IMR-90 (cell line): ENCODE measurements around the gene KEAP1. TPM values are rescaled to one million over a fixed set of nuclear protein-coding genes. Genes with fewer than 3 reads are reported as not detected.
A peak's percentile ranks its signal among the peaks of the same experiment; 100 is the strongest.

ENCODE experiments used
- ATAC-seq: fragments of 200-7000 bp; cut with Tn5 transposase; 2 replicates; pipeline ENCODE4 v1.9.1; 2020; ENCODE audit warnings: low read depth, mild to moderate bottlenecking, moderate library complexity
- BruUV-seq: library from RNA; stranded (reverse); fragments of 400-500 nt; replicated peaks from 2 replicates; lab custom pipeline; 2021; lab: Mats Ljungman, UMichigan
- CTCF ChIA-PET: fragments of 300-600 bp; formaldehyde crosslinking; extraction: SDS; loops from one replicate; lab custom pipeline; 2021; ENCODE audit warnings: antibody characterized with exemption; lab: Yijun Ruan, JAX
- POLR2A ChIA-PET: fragments of 300-600 bp; sonication (Branson Sonifier 250); formaldehyde crosslinking; loops from one replicate; lab custom pipeline; 2022; ENCODE audit warnings: antibody characterized with exemption; ENCODE audit not compliant: unreplicated experiment; lab: Charles Lee
- DNase-seq: peaks from one replicate; pipeline ENCODE4 v3.0.0; 2013
- H2AFZ ChIP-seq: replicated peaks from 2 replicates; pipeline ENCODE3; 2013; ENCODE audit warnings: low read length, mild to moderate bottlenecking; ENCODE audit not compliant: poor library complexity
- H2AK5ac ChIP-seq: 2 replicates; pipeline ENCODE4 v1.6.1; 2013; ENCODE audit warnings: low read depth, low read length, inconsistent platforms
- H2AK9ac ChIP-seq: replicated peaks from 2 replicates; pipeline ENCODE3; 2013; ENCODE audit warnings: mild to moderate bottlenecking, low read depth, low read length, moderate library complexity; ENCODE audit not compliant: poor library complexity
- H2BK120ac ChIP-seq: 2 replicates; pipeline ENCODE4 v1.6.1; 2013; ENCODE audit warnings: low read depth, low read length, inconsistent platforms
- H2BK15ac ChIP-seq: 3 replicates; pipeline ENCODE4 v1.6.1; 2013; ENCODE audit warnings: low read depth, low read length, inconsistent platforms
- H2BK20ac ChIP-seq: 2 replicates; pipeline ENCODE4 v1.6.1; 2013; ENCODE audit warnings: low read depth, mild to moderate bottlenecking, inconsistent platforms, low read length, moderate library complexity
- H2BK5ac ChIP-seq: 2 replicates; pipeline ENCODE4 v1.6.1; 2013; ENCODE audit warnings: mild to moderate bottlenecking, low read depth, low read length, inconsistent platforms; ENCODE audit not compliant: poor library complexity, severe bottlenecking
- H3K14ac ChIP-seq: replicated peaks from 2 replicates; pipeline ENCODE4 v1.6.1; 2013; ENCODE audit warnings: low read depth, low read length, inconsistent platforms
- H3K18ac ChIP-seq: 2 replicates; pipeline ENCODE4 v1.6.1; 2013; ENCODE audit warnings: low read depth, low read length, control low read depth
- H3K23ac ChIP-seq: 2 replicates; pipeline ENCODE4 v1.6.1; 2013; ENCODE audit warnings: low read depth, low read length, inconsistent platforms
- H3K27ac ChIP-seq: 2 replicates; pipeline ENCODE4 v1.5.1; 2013; ENCODE audit warnings: mild to moderate bottlenecking, control low read depth, low read length; ENCODE audit not compliant: insufficient read depth
- H3K27me3 ChIP-seq: 2 replicates; pipeline ENCODE4 v1.6.1; 2013; ENCODE audit warnings: low read length; ENCODE audit not compliant: control insufficient read depth, insufficient read depth
- H3K36me3 ChIP-seq: 2 replicates; pipeline ENCODE4 v1.6.1; 2013; ENCODE audit warnings: low read length, mixed read lengths; ENCODE audit not compliant: control insufficient read depth, insufficient read depth
- H3K4ac ChIP-seq: 2 replicates; pipeline ENCODE4 v1.6.1; 2013; ENCODE audit warnings: low read depth, low read length, inconsistent platforms
- H3K4me1 ChIP-seq: 2 replicates; pipeline ENCODE4 v1.6.1; 2013; ENCODE audit warnings: low read length, mixed read lengths; ENCODE audit not compliant: control insufficient read depth, insufficient read depth
- H3K4me2 ChIP-seq: 2 replicates; pipeline ENCODE4 v1.6.1; 2013; ENCODE audit warnings: low read depth, mild to moderate bottlenecking, control low read depth, low read length, moderate library complexity
- H3K4me3 ChIP-seq: 2 replicates; pipeline ENCODE4 v1.5.1; 2013; ENCODE audit warnings: low read depth, mild to moderate bottlenecking, control low read depth, low read length, moderate library complexity; ENCODE audit not compliant: insufficient read depth
- H3K56ac ChIP-seq: 2 replicates; pipeline ENCODE4 v1.6.1; 2013; ENCODE audit warnings: low read length, inconsistent platforms; ENCODE audit not compliant: insufficient read depth; ENCODE audit errors: extremely low read depth
- H3K79me1 ChIP-seq, 2 experiments: 2 replicates each; pipeline ENCODE4 v1.6.1; 2013; ENCODE audit warnings: low read length in 2 of 2, inconsistent platforms in 1 of 2, low read depth in 1 of 2
- H3K9ac ChIP-seq: 2 replicates; pipeline ENCODE4 v1.6.1; 2013; ENCODE audit warnings: low read depth, low read length, control low read depth
- H3K9me1 ChIP-seq: 2 replicates; pipeline ENCODE4 v1.6.1; 2013; ENCODE audit warnings: low read length, inconsistent platforms; ENCODE audit not compliant: insufficient read depth
- H3K9me3 ChIP-seq: 2 replicates; pipeline ENCODE4 v1.6.1; 2013; ENCODE audit warnings: low read length; ENCODE audit not compliant: control insufficient read depth, insufficient read depth
- H4K20me1 ChIP-seq: 2 replicates; pipeline ENCODE4 v1.6.1; 2013; ENCODE audit warnings: low read length, inconsistent platforms; ENCODE audit not compliant: insufficient read depth
- H4K5ac ChIP-seq: 2 replicates; pipeline ENCODE4 v1.6.1; 2013; ENCODE audit warnings: mild to moderate bottlenecking, low read depth, low read length, control low read depth
- H4K8ac ChIP-seq, 2 experiments: 2 replicates each; pipeline ENCODE4 v1.6.1; 2013; ENCODE audit warnings: low read depth in 2 of 2, low read length in 2 of 2, control low read depth in 1 of 2, inconsistent platforms in 1 of 2
- H4K91ac ChIP-seq: 2 replicates; pipeline ENCODE4 v1.6.1; 2013; ENCODE audit warnings: low read depth, low read length, inconsistent platforms; ENCODE audit not compliant: insufficient read depth
- MXI1 ChIP-seq: IDR thresholded peaks from 2 replicates; pipeline ENCODE4 v1.6.1; 2012; ENCODE audit warnings: low read depth, mild to moderate bottlenecking, low read length, moderate library complexity, borderline replicate concordance
- WGBS, 2 experiments: methylation state at CpG; one replicate each; pipeline versions ENCODE4 v1.1.5 to v1.1.7; 2013; ENCODE audit warnings: missing lambda C conversion rate in 2 of 2; ENCODE audit not compliant: insufficient read length in 1 of 2; ENCODE audit errors: extremely low coverage in 2 of 2; 5-methylcytosine and 5-hydroxymethylcytosine counted together
- dilution Hi-C: fragments of 300-500 bp; cut with HindIII; formaldehyde crosslinking; loops from one replicate; pipeline ENCODE4 v1.14.3; 2018; ENCODE audit warnings: low sequenced_read_pairs; ENCODE audit not compliant: unreplicated experiment
- in situ Hi-C: fragments of 300-500 bp; cut with MboI; formaldehyde crosslinking; loops from 3 replicates; pipeline ENCODE4 v1.14.3; 2019; ENCODE audit warnings: low sequenced_read_pairs, inconsistent platforms, mixed read lengths
- intact Hi-C: fragments of 100-400 bp; cut with micrococcal nuclease; formaldehyde crosslinking; loops from 2 replicates; pipeline ENCODE4 v1.10.0; 2022
- polyA plus RNA-seq, 3 experiments: library from polyadenylated mRNA; depleted of rRNA; stranded (reverse); fragments of >200 nt; gene quantifications; 2 replicates each; pipeline ENCODE4 v1.2.3, GENCODE V29; 2012; ENCODE audit warnings: low replicate concordance in 1 of 3
- total RNA-seq: library from RNA; depleted of rRNA; stranded (reverse); fragments of >200 nt; gene quantifications from 2 replicates; pipeline ENCODE4 v1.2.3, GENCODE V29; 2012
- TF ChIP-seq, protein P1 (sequence below): fragments of 150-350 bp; IDR thresholded peaks from 2 replicates; pipeline ENCODE4 v1.6.1; 2017; ENCODE audit warnings: mild to moderate bottlenecking, antibody characterized with exemption, low read length, low read depth

KEAP1 gene
- total and polyA plus RNA-seq, 2 of the 4 experiments (the other 2 are of a cell fraction) = 63.4 to 81.6 TPM

DNA sequence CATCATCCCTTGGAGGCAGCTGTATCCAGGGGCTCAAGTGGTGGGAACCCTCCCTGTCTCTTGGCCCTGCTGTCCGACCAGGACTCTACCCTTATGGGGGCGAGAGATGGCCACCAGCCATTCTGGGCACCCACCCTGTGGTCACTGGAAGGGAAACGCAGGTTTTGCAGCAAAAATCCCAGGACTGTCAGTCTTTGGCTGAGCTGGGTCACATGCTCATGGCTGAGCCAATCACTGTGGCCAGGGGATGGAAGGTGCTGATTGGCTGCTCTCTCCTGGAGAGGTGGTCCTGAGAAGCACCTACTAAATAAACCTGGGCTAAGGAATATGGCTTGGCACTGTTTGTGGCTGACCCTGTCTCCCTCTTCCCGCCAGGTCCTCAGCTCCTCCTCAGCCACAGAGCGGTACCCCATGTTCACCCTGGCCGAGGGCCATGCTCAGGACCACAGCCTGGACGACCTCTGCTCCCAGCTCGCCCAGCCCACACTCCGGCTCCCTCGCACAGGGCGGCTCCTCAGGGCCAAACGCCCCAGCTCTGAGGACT is 49.4 kb upstream of the KEAP1 start:
- Histone ChIP-seq H4K8ac (no peak overlapping the region), H3K14ac (no peak overlapping the region), H4K20me1 (peaks cover 8% of the 10 kb centered on the region; the same call in 1 of the 2 replicates), H3K4me2 (no peak overlapping the region), H2AK9ac (no peak overlapping the region), H3K23ac (no peak overlapping the region), H3K4me3 (no peak overlapping the region), H4K91ac (no peak overlapping the region), H3K27me3 (no peaks in the 10 kb centered on the region), H3K9me1 (no peaks in the 10 kb centered on the region), H3K9me3 (no peaks in the 10 kb centered on the region), H3K36me3 (peaks cover 68% of the 10 kb centered on the region), H4K5ac (no peak overlapping the region), H2AK5ac (no peak overlapping the region), H3K9ac (no peak overlapping the region), H3K4ac (no peak overlapping the region), H3K56ac (no peak overlapping the region), H3K18ac (no peak overlapping the region), H2BK15ac (no peak overlapping the region), H2BK20ac (no peak overlapping the region), H2AFZ (no peak overlapping the region), H2BK120ac (no peak overlapping the region), H2BK5ac (no peak overlapping the region), H3K79me1 (peaks cover 8 to 13% of the 10 kb centered on the region in 2 experiments; a peak in 2 of 4 replicates), H3K4me1 (no peaks in the 10 kb centered on the region), H3K27ac (no peak overlapping the region)
- in situ Hi-C loops = no loop called here
- WGBS, 2 experiments = 100% methylated on average over 1 of the region's 12 CpGs; no CpG with 5 or more reads in 1 of the 2 experiments
- TF ChIP-seq MXI1 = no peak
- TF ChIP-seq, protein P1, sequence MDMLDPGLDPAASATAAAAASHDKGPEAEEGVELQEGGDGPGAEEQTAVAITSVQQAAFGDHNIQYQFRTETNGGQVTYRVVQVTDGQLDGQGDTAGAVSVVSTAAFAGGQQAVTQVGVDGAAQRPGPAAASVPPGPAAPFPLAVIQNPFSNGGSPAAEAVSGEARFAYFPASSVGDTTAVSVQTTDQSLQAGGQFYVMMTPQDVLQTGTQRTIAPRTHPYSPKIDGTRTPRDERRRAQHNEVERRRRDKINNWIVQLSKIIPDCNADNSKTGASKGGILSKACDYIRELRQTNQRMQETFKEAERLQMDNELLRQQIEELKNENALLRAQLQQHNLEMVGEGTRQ = peak; percentile 88
- intact Hi-C loops = no loop called here
- CTCF ChIA-PET = no interaction called here
- no peak for DNase-seq
- ATAC-seq = peak; percentile 75
- POLR2A ChIA-PET = no interaction called here
- dilution Hi-C loops = no loop called here
- BruUV-seq = no TSS peak
